SK-N-SH (cell line): ENCODE measurements around the gene NOL4L. TPM values are rescaled to one million over a fixed set of nuclear protein-coding genes. Genes with fewer than 3 reads are reported as not detected.

ENCODE experiments used
- CTCF ChIA-PET: fragments of 300-600, 350-600 bp; formaldehyde crosslinking; extraction: SDS; loops from one replicate; lab custom pipeline; 2021; lab: Yijun Ruan, JAX
- POLR2A ChIA-PET: fragments of 350-600 bp; sonication (Branson Sonifier 250); formaldehyde crosslinking; extraction: SDS; loops from one replicate; lab custom pipeline; 2020; ENCODE audit warnings: antibody characterized with exemption, inconsistent platforms; lab: Yijun Ruan, JAX
- DNase-seq: peaks from one replicate; pipeline ENCODE4 v3.0.0; 2012
- H2AFZ ChIP-seq: fragments of 200-600 bp; sonication (generic); 2 replicates; pipeline ENCODE4 v1.8.1; 2016; ENCODE audit warnings: antibody characterized with exemption, mild to moderate bottlenecking, low read depth
- H3F3A ChIP-seq: fragments of 200-600 bp; sonication (generic); replicated peaks from 2 replicates; pipeline ENCODE3; 2016; ENCODE audit warnings: antibody characterized with exemption, mild to moderate bottlenecking; ENCODE audit not compliant: insufficient read depth
- H3K27ac ChIP-seq, 2 experiments: fragments of 200-500 bp in 1 of 2; fragments of 200-600 bp in 1 of 2; sonication (Bioruptor generic) in 1 of 2; sonication (generic), shearing (Covaris generic) in 1 of 2; 2 replicates each; pipeline versions ENCODE4 v1.5.1 to v1.6.1; 2014 to 2016; ENCODE audit warnings: low read depth in 2 of 2, inconsistent platforms in 1 of 2, low read length in 1 of 2, mild to moderate bottlenecking in 1 of 2, mixed read lengths in 1 of 2
- H3K27me3 ChIP-seq: fragments of 200-600 bp; sonication (generic), shearing (Covaris generic); 2 replicates; pipeline ENCODE4 v1.6.1; 2016; ENCODE audit warnings: mixed run types; ENCODE audit not compliant: insufficient read depth
- H3K36me3 ChIP-seq, 2 experiments: fragments of 200-500 bp in 1 of 2; fragments of 200-600 bp in 1 of 2; sonication (Bioruptor generic) in 1 of 2; sonication (generic) in 1 of 2; replicated peaks in 1 of 2; 2 replicates each; pipeline versions ENCODE3 to v1.5.1; 2014 to 2016; ENCODE audit warnings: low read length in 1 of 2, mild to moderate bottlenecking in 1 of 2; ENCODE audit not compliant: insufficient read depth in 2 of 2, control insufficient read depth in 1 of 2
- H3K4me1 ChIP-seq, 2 experiments: fragments of 200-500 bp in 1 of 2; fragments of 200-600 bp in 1 of 2; sonication (Bioruptor generic) in 1 of 2; sonication (generic), shearing (Covaris generic) in 1 of 2; 2 replicates each; pipeline versions ENCODE4 v1.5.1 to v1.6.1; 2014 to 2016; ENCODE audit warnings: low read depth in 1 of 2, low read length in 1 of 2, mixed run types in 1 of 2; ENCODE audit not compliant: insufficient read depth in 2 of 2, control insufficient read depth in 1 of 2
- H3K4me2 ChIP-seq: fragments of 200-600 bp; sonication (generic), shearing (Covaris generic); 2 replicates; pipeline ENCODE4 v1.6.1; 2017; ENCODE audit warnings: mixed run types
- H3K4me3 ChIP-seq, 2 experiments: fragments of 200-500 bp in 1 of 2; fragments of 200-600 bp in 1 of 2; sonication (Bioruptor generic) in 1 of 2; sonication (generic), shearing (Covaris generic) in 1 of 2; 2 replicates each; pipeline versions ENCODE4 v1.5.1 to v1.8.1; 2014 to 2016; ENCODE audit warnings: low read depth in 2 of 2, inconsistent platforms in 1 of 2, low read length in 1 of 2, mild to moderate bottlenecking in 1 of 2, mixed read lengths in 1 of 2, moderate library complexity in 1 of 2
- H3K79me2 ChIP-seq: fragments of 200-600 bp; sonication (generic); 2 replicates; pipeline ENCODE4 v1.8.1; 2017; ENCODE audit warnings: mild to moderate bottlenecking; ENCODE audit not compliant: insufficient read depth
- H3K9ac ChIP-seq: fragments of 200-600 bp; sonication (generic); 2 replicates; pipeline ENCODE4 v1.6.1; 2017; ENCODE audit warnings: mixed run types
- H3K9me2 ChIP-seq: fragments of 200-600 bp; sonication (generic); 2 replicates; pipeline ENCODE4 v1.6.1; 2017; ENCODE audit warnings: mixed run types
- H3K9me3 ChIP-seq: fragments of 200-600 bp; sonication (generic); 2 replicates; pipeline ENCODE4 v1.6.1; 2017; ENCODE audit warnings: mixed run types, mild to moderate bottlenecking, moderate library complexity
- H4K20me1 ChIP-seq: fragments of 200-600 bp; sonication (generic); 2 replicates; pipeline ENCODE4 v1.6.1; 2017; ENCODE audit warnings: mild to moderate bottlenecking, mixed run types; ENCODE audit not compliant: insufficient read depth
- FOSL2 ChIP-seq: IDR thresholded peaks from 2 replicates; pipeline ENCODE4 v1.4.0; 2012; ENCODE audit warnings: low read depth, mild to moderate bottlenecking, moderate library complexity, borderline replicate concordance
- FOXJ3 ChIP-seq: sonication (generic); formaldehyde crosslinking; IDR thresholded peaks from 2 replicates; pipeline ENCODE4 v1.5.1; 2020; ENCODE audit warnings: mild to moderate bottlenecking, missing genetic modification reagents
- GATA2 ChIP-seq: sonication (generic); formaldehyde crosslinking; IDR thresholded peaks from 2 replicates; pipeline ENCODE4 v1.5.0; 2020; ENCODE audit warnings: mild to moderate bottlenecking, missing genetic modification reagents
- JUND ChIP-seq: IDR thresholded peaks from 2 replicates; pipeline ENCODE4 v1.4.0; 2012
- MAX ChIP-seq: IDR thresholded peaks from 2 replicates; pipeline ENCODE4 v1.4.0; 2012; ENCODE audit warnings: low read depth
- MEF2A ChIP-seq: IDR thresholded peaks from 2 replicates; pipeline ENCODE4 v1.4.0; 2012; ENCODE audit warnings: low read depth, borderline replicate concordance
- RAD21 ChIP-seq: IDR thresholded peaks from 2 replicates; pipeline ENCODE4 v1.6.1; 2012; ENCODE audit warnings: mild to moderate bottlenecking, low read length
- RFX5 ChIP-seq: IDR thresholded peaks from 2 replicates; pipeline ENCODE4 v1.6.1; 2012; ENCODE audit warnings: mild to moderate bottlenecking, improper control_type of control experiment, low read length
- RXRA ChIP-seq: IDR thresholded peaks from 2 replicates; pipeline ENCODE4 v1.4.0; 2012; ENCODE audit warnings: low read depth, mild to moderate bottlenecking, borderline replicate concordance
- SIN3A ChIP-seq: IDR thresholded peaks from 2 replicates; pipeline ENCODE4 v1.6.1; 2012; ENCODE audit warnings: low read depth, mild to moderate bottlenecking, low read length, moderate library complexity, borderline replicate concordance
- TAF1 ChIP-seq: IDR thresholded peaks from 2 replicates; pipeline ENCODE4 v1.6.1; 2012; ENCODE audit warnings: low read depth, mild to moderate bottlenecking, low read length, moderate library complexity, borderline replicate concordance
- USF2 ChIP-seq: fragments of 150-350 bp; IDR thresholded peaks from 2 replicates; pipeline ENCODE4 v1.6.1; 2017; ENCODE audit warnings: antibody characterized with exemption, low read length, low read depth, borderline replicate concordance
- YY1 ChIP-seq: IDR thresholded peaks from 2 replicates; pipeline ENCODE4 v1.4.0; 2012; ENCODE audit warnings: low read depth, mild to moderate bottlenecking
- WGBS: methylation state at CpG from one replicate; pipeline ENCODE4 v1.1.6; 2017; ENCODE audit warnings: low lambda C conversion rate; 5-methylcytosine and 5-hydroxymethylcytosine counted together
- polyA plus RNA-seq, 3 experiments: library from polyadenylated mRNA; depleted of rRNA; stranded (reverse); fragments of >200 nt; gene quantifications; 2 replicates each; pipeline ENCODE4 v1.2.3, GENCODE V29; 2012
- TF ChIP-seq, protein P1 (sequence below): IDR thresholded peaks from 2 replicates; pipeline ENCODE4 v1.4.0; 2012; ENCODE audit warnings: low read depth, borderline replicate concordance
- TF ChIP-seq, protein P2 (sequence below): IDR thresholded peaks from 2 replicates; pipeline ENCODE4 v1.4.0; 2012; ENCODE audit warnings: low read depth, borderline replicate concordance
- TF ChIP-seq, protein P3 (sequence below): fragments of 150-350 bp; IDR thresholded peaks from 2 replicates; pipeline ENCODE4 v1.6.1; 2016; ENCODE audit warnings: mild to moderate bottlenecking, low read depth, low read length
- TF ChIP-seq, protein P4 (sequence below): IDR thresholded peaks from 2 replicates; pipeline ENCODE4; 2012
- TF ChIP-seq, protein P5 (sequence below): IDR thresholded peaks from 2 replicates; pipeline ENCODE4 v1.6.1; 2012; ENCODE audit warnings: mild to moderate bottlenecking, low read depth, low read length, moderate library complexity

Gene NOL4L
- polyA plus RNA-seq, 1 of the 3 experiments (the other 2 are of a cell fraction), result 14.3 TPM

DNA sequence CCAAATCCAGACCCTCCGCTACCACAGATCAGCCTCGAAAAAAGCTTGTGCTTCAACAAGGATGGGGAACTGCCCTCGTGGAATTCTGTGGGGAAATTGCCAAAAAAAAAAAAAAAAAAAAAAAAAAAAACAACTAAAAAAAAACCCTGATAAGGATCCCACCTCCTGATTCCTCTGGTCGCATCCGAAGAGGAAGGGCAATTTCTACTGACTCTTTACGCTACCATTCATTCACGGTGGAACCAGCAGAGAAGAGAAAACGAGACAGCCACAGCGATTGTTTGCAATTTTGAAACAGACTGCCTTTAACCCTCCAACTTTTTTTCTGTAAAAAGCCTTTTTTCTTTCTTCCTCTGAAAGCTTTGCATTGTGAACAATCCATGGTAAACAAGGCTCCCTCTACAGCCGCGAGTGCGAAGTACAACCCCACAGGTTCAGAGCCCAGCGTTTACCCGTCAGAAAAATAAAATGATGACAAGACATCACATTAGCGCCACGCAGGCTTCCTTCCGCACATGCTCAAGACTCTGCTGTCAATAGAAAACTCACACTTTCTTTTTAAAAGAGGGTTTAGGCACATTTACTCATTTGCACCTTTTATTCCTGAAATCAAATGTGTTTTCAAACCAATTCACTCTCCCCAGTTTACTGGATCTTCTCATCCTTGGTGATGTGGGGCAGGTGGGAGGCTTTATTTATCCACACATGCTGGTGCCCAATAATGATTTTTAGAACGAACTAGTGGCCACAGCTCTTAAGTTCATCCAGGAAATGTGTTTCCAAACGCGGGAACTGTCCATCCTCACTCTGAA, 100.0 kb downstream of the NOL4L start:
- peak overlapping the region; percentile 97 for H3K4me2 ChIP-seq
- peak overlapping the region; percentile 87 to 100 for H3K27ac ChIP-seq
- H3K27me3 ChIP-seq, result no peaks in the 10 kb centered on the region
- H3K9me3 ChIP-seq, result no peaks in the 10 kb centered on the region
- peak; percentile 61 for DNase-seq
- peaks cover 5% of the 10 kb centered on the region for H3F3A ChIP-seq
- peaks cover 21% of the 10 kb centered on the region for H4K20me1 ChIP-seq
- H3K4me1 ChIP-seq, result peaks cover 0 to 33% of the 10 kb centered on the region in 2 experiments; a peak in 2 of 4 replicates
- H3K36me3 ChIP-seq, result peaks cover 0 to 5% of the 10 kb centered on the region in 2 experiments
- peak overlapping the region; percentile 75 for H2AFZ ChIP-seq
- H3K4me3 ChIP-seq, result peak overlapping the region; percentile 53 to 61
- POLR2A ChIA-PET, result interaction anchor here (0.7 to 2.0 kb wide), 7 partner anchors 12 to 126 kb away, joined by 3 to 11 read pairs (median 3); no protein-coding TSS in a partner anchor
- CTCF ChIA-PET, result interaction anchor here (0.6 to 4.1 kb wide), 23 partner anchors 9 to 873 kb away, joined by 3 to 41 read pairs (median 4); no protein-coding TSS in a partner anchor
- H3K79me2 ChIP-seq, result peaks cover 28% of the 10 kb centered on the region
- no peaks in the 10 kb centered on the region for H3K9me2 ChIP-seq
- H3K9ac ChIP-seq, result peak overlapping the region; percentile 81
- WGBS, result 5% methylated on average over 20 of the region's 20 CpGs
- TF ChIP-seq, protein P1, sequence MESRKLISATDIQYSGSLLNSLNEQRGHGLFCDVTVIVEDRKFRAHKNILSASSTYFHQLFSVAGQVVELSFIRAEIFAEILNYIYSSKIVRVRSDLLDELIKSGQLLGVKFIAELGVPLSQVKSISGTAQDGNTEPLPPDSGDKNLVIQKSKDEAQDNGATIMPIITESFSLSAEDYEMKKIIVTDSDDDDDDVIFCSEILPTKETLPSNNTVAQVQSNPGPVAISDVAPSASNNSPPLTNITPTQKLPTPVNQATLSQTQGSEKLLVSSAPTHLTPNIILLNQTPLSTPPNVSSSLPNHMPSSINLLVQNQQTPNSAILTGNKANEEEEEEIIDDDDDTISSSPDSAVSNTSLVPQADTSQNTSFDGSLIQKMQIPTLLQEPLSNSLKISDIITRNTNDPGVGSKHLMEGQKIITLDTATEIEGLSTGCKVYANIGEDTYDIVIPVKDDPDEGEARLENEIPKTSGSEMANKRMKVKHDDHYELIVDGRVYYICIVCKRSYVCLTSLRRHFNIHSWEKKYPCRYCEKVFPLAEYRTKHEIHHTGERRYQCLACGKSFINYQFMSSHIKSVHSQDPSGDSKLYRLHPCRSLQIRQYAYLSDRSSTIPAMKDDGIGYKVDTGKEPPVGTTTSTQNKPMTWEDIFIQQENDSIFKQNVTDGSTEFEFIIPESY, result no peak
- peak; percentile 32; the same call in 1 of the 2 replicates for TF ChIP-seq GATA2
- no peak for TF ChIP-seq MEF2A
- TF ChIP-seq JUND, result no peak
- no peak for TF ChIP-seq FOXJ3
- peak; percentile 40; the same call in 1 of the 2 replicates for TF ChIP-seq MAX
- TF ChIP-seq, protein P2, sequence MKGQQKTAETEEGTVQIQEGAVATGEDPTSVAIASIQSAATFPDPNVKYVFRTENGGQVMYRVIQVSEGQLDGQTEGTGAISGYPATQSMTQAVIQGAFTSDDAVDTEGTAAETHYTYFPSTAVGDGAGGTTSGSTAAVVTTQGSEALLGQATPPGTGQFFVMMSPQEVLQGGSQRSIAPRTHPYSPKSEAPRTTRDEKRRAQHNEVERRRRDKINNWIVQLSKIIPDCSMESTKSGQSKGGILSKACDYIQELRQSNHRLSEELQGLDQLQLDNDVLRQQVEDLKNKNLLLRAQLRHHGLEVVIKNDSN, result no peak
- TF ChIP-seq YY1, result no peak
- TF ChIP-seq, protein P3, sequence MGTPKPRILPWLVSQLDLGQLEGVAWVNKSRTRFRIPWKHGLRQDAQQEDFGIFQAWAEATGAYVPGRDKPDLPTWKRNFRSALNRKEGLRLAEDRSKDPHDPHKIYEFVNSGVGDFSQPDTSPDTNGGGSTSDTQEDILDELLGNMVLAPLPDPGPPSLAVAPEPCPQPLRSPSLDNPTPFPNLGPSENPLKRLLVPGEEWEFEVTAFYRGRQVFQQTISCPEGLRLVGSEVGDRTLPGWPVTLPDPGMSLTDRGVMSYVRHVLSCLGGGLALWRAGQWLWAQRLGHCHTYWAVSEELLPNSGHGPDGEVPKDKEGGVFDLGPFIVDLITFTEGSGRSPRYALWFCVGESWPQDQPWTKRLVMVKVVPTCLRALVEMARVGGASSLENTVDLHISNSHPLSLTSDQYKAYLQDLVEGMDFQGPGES, result no peak
- no peak for TF ChIP-seq SIN3A
- TF ChIP-seq RXRA, result no peak
- no peak for TF ChIP-seq USF2
- TF ChIP-seq, protein P4, sequence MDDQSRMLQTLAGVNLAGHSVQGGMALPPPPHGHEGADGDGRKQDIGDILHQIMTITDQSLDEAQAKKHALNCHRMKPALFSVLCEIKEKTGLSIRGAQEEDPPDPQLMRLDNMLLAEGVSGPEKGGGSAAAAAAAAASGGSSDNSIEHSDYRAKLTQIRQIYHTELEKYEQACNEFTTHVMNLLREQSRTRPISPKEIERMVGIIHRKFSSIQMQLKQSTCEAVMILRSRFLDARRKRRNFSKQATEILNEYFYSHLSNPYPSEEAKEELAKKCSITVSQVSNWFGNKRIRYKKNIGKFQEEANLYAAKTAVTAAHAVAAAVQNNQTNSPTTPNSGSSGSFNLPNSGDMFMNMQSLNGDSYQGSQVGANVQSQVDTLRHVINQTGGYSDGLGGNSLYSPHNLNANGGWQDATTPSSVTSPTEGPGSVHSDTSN, result peak; percentile 43
- TF ChIP-seq RAD21, result peak; percentile 72
- peak; percentile 22; the same call in 1 of the 2 replicates for TF ChIP-seq RFX5
- TF ChIP-seq FOSL2, result 0 out of 2 replicates have a peak, but pooled peaks have one; percentile 8
- TF ChIP-seq TAF1, result peak; percentile 10; the same call in 1 of the 2 replicates
- TF ChIP-seq, protein P5, sequence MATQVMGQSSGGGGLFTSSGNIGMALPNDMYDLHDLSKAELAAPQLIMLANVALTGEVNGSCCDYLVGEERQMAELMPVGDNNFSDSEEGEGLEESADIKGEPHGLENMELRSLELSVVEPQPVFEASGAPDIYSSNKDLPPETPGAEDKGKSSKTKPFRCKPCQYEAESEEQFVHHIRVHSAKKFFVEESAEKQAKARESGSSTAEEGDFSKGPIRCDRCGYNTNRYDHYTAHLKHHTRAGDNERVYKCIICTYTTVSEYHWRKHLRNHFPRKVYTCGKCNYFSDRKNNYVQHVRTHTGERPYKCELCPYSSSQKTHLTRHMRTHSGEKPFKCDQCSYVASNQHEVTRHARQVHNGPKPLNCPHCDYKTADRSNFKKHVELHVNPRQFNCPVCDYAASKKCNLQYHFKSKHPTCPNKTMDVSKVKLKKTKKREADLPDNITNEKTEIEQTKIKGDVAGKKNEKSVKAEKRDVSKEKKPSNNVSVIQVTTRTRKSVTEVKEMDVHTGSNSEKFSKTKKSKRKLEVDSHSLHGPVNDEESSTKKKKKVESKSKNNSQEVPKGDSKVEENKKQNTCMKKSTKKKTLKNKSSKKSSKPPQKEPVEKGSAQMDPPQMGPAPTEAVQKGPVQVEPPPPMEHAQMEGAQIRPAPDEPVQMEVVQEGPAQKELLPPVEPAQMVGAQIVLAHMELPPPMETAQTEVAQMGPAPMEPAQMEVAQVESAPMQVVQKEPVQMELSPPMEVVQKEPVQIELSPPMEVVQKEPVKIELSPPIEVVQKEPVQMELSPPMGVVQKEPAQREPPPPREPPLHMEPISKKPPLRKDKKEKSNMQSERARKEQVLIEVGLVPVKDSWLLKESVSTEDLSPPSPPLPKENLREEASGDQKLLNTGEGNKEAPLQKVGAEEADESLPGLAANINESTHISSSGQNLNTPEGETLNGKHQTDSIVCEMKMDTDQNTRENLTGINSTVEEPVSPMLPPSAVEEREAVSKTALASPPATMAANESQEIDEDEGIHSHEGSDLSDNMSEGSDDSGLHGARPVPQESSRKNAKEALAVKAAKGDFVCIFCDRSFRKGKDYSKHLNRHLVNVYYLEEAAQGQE, result no peak
